ENCODE measurements around the gene ZNF688. TPM values are rescaled to one million over a fixed set of nuclear protein-coding genes. Genes with fewer than 3 reads are reported as not detected.

Gene ZNF688
- total RNA-seq, result 4.5 and 5.9 TPM in 2 replicates

GRCh38 chr16:30571445-30572322, at the start of gene ZNF688:
ZNF688 (minus strand) TSS chr16:30571714; CDS start chr16:30571629, 85 bp downstream.

GRCh38 chr16:30609926-30610839, 38.7 kb upstream of the ZNF688 start, which contains the start of gene ZNF689:
ZNF689 (minus strand) TSS chr16:30610389; CDS start chr16:30610041, 348 bp downstream.

GRCh38 chr16:30585400-30586191, 14.1 kb upstream of the ZNF688 start, which contains the start of gene ZNF785:
ZNF785 (minus strand) TSS chr16:30585697; CDS start chr16:30585611, 86 bp downstream.

GRCh38 chr16:30557957-30558788, 13.3 kb downstream of the ZNF688 start, which contains the start of gene ZNF764:
ZNF764 (minus strand) TSS chr16:30558374; CDS start chr16:30558182, 192 bp downstream.

GRCh38 chr16:30534368-30535105, 37.0 kb downstream of the ZNF688 start, which contains the start of gene ZNF747:
ZNF747 (minus strand) TSS chr16:30534858; CDS start chr16:30534679, 179 bp downstream.

GRCh38 chr16:30526137-30526822, 45.2 kb downstream of the ZNF688 start, which contains the start of gene ZNF768:
ZNF768 (minus strand) TSS chr16:30526566; CDS start chr16:30526413, 153 bp downstream.

Small RNAs within 50 kb of the gene (small RNA-seq; reads per million reads assigned to genes)
- gene AC093249.4, result not detected

Other genes with a start within 250 kb of the ZNF688 start
- gene CD2BP2, start 216.4 kb downstream of the ZNF688 start, total RNA-seq, result 29.5 and 30.5 TPM in 2 replicates
- gene TBC1D10B, start 201.2 kb downstream of the ZNF688 start, total RNA-seq, result 36.4 and 49.8 TPM in 2 replicates
- not detected in 2 replicates for gene MYL11, start 196.9 kb downstream of the ZNF688 start, total RNA-seq
- gene SEPTIN1, start 189.2 kb downstream of the ZNF688 start, total RNA-seq, result under 0.01 and 0.50 TPM in 2 replicates
- 10.5 and 10.9 TPM in 2 replicates for gene ZNF48, start 176.3 kb downstream of the ZNF688 start, total RNA-seq
- gene ZNF771, start 164.1 kb downstream of the ZNF688 start, total RNA-seq, result 7.4 and 7.6 TPM in 2 replicates
- gene DCTPP1, start 141.7 kb downstream of the ZNF688 start, total RNA-seq, result 46.0 and 51.1 TPM in 2 replicates
- gene SEPHS2, start 125.8 kb downstream of the ZNF688 start, total RNA-seq, result 14.5 and 15.7 TPM in 2 replicates
- gene ITGAL, start 99.0 kb downstream of the ZNF688 start, total RNA-seq, result not detected in 2 replicates
- gene ZNF768, start 45.1 kb downstream of the ZNF688 start, total RNA-seq, result 17.6 and 20.8 TPM in 2 replicates
- 5.7 and 9.0 TPM in 2 replicates for gene ZNF747, start 36.9 kb downstream of the ZNF688 start, total RNA-seq
- gene ZNF764, start 13.3 kb downstream of the ZNF688 start, total RNA-seq, result 7.3 and 7.4 TPM in 2 replicates
- gene ZNF785, start 14.0 kb upstream of the ZNF688 start, total RNA-seq, result 7.4 and 9.5 TPM in 2 replicates
- gene ZNF689, start 38.7 kb upstream of the ZNF688 start, total RNA-seq, result 4.7 and 5.9 TPM in 2 replicates
- gene PRR14, start 79.2 kb upstream of the ZNF688 start, total RNA-seq, result 12.4 and 13.7 TPM in 2 replicates
- 23.7 and 30.1 TPM in 2 replicates for gene FBRS, start 86.7 kb upstream of the ZNF688 start, total RNA-seq
- 32.3 and 36.0 TPM in 2 replicates for gene SRCAP, start 127.5 kb upstream of the ZNF688 start, total RNA-seq
- gene PHKG2, start 176.7 kb upstream of the ZNF688 start, total RNA-seq, result 21.4 and 22.1 TPM in 2 replicates
- 1.5 and 1.7 TPM in 2 replicates for gene CFAP119, start 190.3 kb upstream of the ZNF688 start, total RNA-seq
- gene RNF40, start 190.6 kb upstream of the ZNF688 start, total RNA-seq, result 85.9 and 91.9 TPM in 2 replicates
- 10.6 and 11.6 TPM in 2 replicates for gene ZNF629, start 215.5 kb upstream of the ZNF688 start, total RNA-seq

Measured in thoracic aorta endothelial cell (primary cell).